A549 (cell line): ENCODE measurements around the gene FKBP11.
"Not testable (repeated sequence)": the region's sequence is repeated elsewhere in the genome, so short reads cannot be mapped to it uniquely, and the experiment has no call there.

Source experiments
- ATOH8 ChIP-seq: fragments of 250-450 bp; sonication (Bioruptor Pico); IDR thresholded peaks from 2 replicates; pipeline ENCODE4 v1.5.0; 2020; ENCODE audit warnings: low read depth, mild to moderate bottlenecking, moderate library complexity
- EP300 ChIP-seq, 2 experiments: fragments of >200 bp; sonication (Bioruptor Twin); formaldehyde crosslinking; IDR thresholded peaks; 2 replicates in 1 of 2; 3 replicates in 1 of 2; pipeline ENCODE4 v1.6.1; 2016 to 2017
- KDM1A ChIP-seq: fragments of 200-600 bp; sonication (generic); IDR thresholded peaks from 2 replicates; pipeline ENCODE4 v1.6.1; 2016; ENCODE audit warnings: low read depth, mild to moderate bottlenecking
- POLR2A ChIP-seq: IDR thresholded peaks from 2 replicates; pipeline ENCODE4 v1.6.1; 2012; ENCODE audit warnings: mild to moderate bottlenecking, low read length
- TF ChIP-seq, protein P1 (sequence below): fragments of >200 bp; sonication (Bioruptor Twin); formaldehyde crosslinking; IDR thresholded peaks from 3 replicates; pipeline ENCODE4 v1.5.1; 2016

- TF ChIP-seq KDM1A; ATOH8 (CRISPR knock-in tag); POLR2A; EP300 (IDR thresholded peaks at IDR 0.05): not testable (repeated sequence)
- TF ChIP-seq, protein P1, sequence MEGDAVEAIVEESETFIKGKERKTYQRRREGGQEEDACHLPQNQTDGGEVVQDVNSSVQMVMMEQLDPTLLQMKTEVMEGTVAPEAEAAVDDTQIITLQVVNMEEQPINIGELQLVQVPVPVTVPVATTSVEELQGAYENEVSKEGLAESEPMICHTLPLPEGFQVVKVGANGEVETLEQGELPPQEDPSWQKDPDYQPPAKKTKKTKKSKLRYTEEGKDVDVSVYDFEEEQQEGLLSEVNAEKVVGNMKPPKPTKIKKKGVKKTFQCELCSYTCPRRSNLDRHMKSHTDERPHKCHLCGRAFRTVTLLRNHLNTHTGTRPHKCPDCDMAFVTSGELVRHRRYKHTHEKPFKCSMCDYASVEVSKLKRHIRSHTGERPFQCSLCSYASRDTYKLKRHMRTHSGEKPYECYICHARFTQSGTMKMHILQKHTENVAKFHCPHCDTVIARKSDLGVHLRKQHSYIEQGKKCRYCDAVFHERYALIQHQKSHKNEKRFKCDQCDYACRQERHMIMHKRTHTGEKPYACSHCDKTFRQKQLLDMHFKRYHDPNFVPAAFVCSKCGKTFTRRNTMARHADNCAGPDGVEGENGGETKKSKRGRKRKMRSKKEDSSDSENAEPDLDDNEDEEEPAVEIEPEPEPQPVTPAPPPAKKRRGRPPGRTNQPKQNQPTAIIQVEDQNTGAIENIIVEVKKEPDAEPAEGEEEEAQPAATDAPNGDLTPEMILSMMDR = not testable (repeated sequence)
Observed at GRCh38 chr12:48909698-48910097, 15.6 kb downstream of the FKBP11 start.
